Natural killer cell (primary cell): Measurements from ENCODE around the gene SMARCD3. TPM values are rescaled to one million over a fixed set of nuclear protein-coding genes. Genes with fewer than 3 reads are reported as not detected.

Source experiments
- ATAC-seq, 3 donors: fragments of 150-1000 bp in 2 of 3; fragments of 200-7000 bp in 1 of 3; cut with Tn5 transposase; 1 replicate in 1 of 3; 2 replicates in 2 of 3; pipeline ENCODE4 v1.10.0; 2021; ENCODE audit warnings: mild to moderate bottlenecking in 2 of 3, moderate library complexity in 2 of 3
- DNase-seq, 2 donors: peaks; one replicate each; pipeline versions ENCODE4 v3.0.0 to v3.0.0-alpha.2; 2013 to 2021; ENCODE audit warnings: mixed read lengths in 1 of 2
- H3K27ac ChIP-seq: one replicate; pipeline ENCODE4 v1.5.1; 2013; ENCODE audit warnings: mild to moderate bottlenecking, low read length
- H3K27me3 ChIP-seq: one replicate; pipeline ENCODE4 v1.6.1; 2013; ENCODE audit warnings: low read length; ENCODE audit not compliant: control insufficient read depth, insufficient read depth
- H3K36me3 ChIP-seq: one replicate; pipeline ENCODE4 v1.6.1; 2013; ENCODE audit warnings: low read length; ENCODE audit not compliant: control insufficient read depth, insufficient read depth
- H3K4me1 ChIP-seq: one replicate; pipeline ENCODE4 v1.6.1; 2013; ENCODE audit warnings: low read length; ENCODE audit not compliant: control insufficient read depth, insufficient read depth
- H3K4me3 ChIP-seq: one replicate; pipeline ENCODE4 v1.5.1; 2013; ENCODE audit warnings: low read length
- H3K9me3 ChIP-seq: one replicate; pipeline ENCODE4 v1.6.1; 2013; ENCODE audit warnings: low read length; ENCODE audit not compliant: control insufficient read depth, insufficient read depth
- H3K27ac Mint-ChIP-seq, 2 donors: one replicate each; pipeline ENCODE4 v1.8.0; 2022; ENCODE audit warnings: mild to moderate bottlenecking in 2 of 2, mixed read lengths in 2 of 2, moderate library complexity in 1 of 2
- H3K27me3 Mint-ChIP-seq, 2 donors: one replicate each; pipeline ENCODE4 v1.8.0; 2022; ENCODE audit warnings: low read depth in 2 of 2, mixed read lengths in 2 of 2
- H3K36me3 Mint-ChIP-seq: one replicate; pipeline ENCODE4 v1.8.0; 2022; ENCODE audit warnings: mixed read lengths
- H3K4me1 Mint-ChIP-seq, 2 donors: one replicate each; pipeline ENCODE4 v1.8.0; 2022; ENCODE audit warnings: mixed read lengths in 2 of 2
- H3K4me3 Mint-ChIP-seq: one replicate; pipeline ENCODE4 v1.8.0; 2022; ENCODE audit warnings: mild to moderate bottlenecking, moderate library complexity, mixed read lengths
- H3K9me3 Mint-ChIP-seq, 2 donors: one replicate each; pipeline ENCODE4 v1.8.0; 2022; ENCODE audit warnings: mixed read lengths in 2 of 2
- CTCF ChIP-seq: fragments of 200-600 bp; IDR thresholded peaks from one replicate; pipeline ENCODE4 v1.8.0; 2022; ENCODE audit warnings: antibody characterized with exemption
- WGBS: methylation state at CpG from one replicate; pipeline ENCODE4 v1.1.7; 2013; ENCODE audit warnings: missing lambda C conversion rate; ENCODE audit not compliant: insufficient coverage; 5-methylcytosine and 5-hydroxymethylcytosine counted together
- intact Hi-C: fragments of 100-400 bp; cut with micrococcal nuclease; formaldehyde crosslinking; loops from one replicate; pipeline ENCODE4 v1.14.2; 2022
- total RNA-seq, 4 donors: library from RNA; stranded (reverse); fragments of 120-200 nt in 1 of 4; gene quantifications; one replicate each; pipeline versions ENCODE4 v1.2.3 to v1.2.4, GENCODE V29; 2013 to 2022

Gene SMARCD3
- total RNA-seq, 3 donors from 2014 or later (not counting 1 experiment from before 2014, with no cell fraction given): 3.1 to 8.7 (median 6.5) TPM

GRCh38 chr7:151237244-151238189 lies 11.0 kb downstream of the SMARCD3 start:
- Histone ChIP-seq H3K4me1 (peaks cover 18% of the 10 kb centered on the region), H3K4me3 (no peak overlapping the region), H3K36me3 (peaks cover 27% of the 10 kb centered on the region), H3K9me3 (no peaks in the 10 kb centered on the region), H3K27me3 (no peaks in the 10 kb centered on the region), H3K27ac (no peak overlapping the region)
- H3K9me3 Mint-ChIP-seq: no peaks in the 10 kb centered on the region
- H3K27me3 Mint-ChIP-seq: no peaks in the 10 kb centered on the region
- 95% methylated on average over 44 of the region's 44 CpGs for WGBS
- H3K27ac Mint-ChIP-seq: no peak overlapping the region
- no peaks in the 10 kb centered on the region for H3K36me3 Mint-ChIP-seq
- ATAC-seq: no peak
- TF ChIP-seq CTCF: no peak
- no peak for DNase-seq
- intact Hi-C loops: no loop called here
- H3K4me3 Mint-ChIP-seq: no peak overlapping the region
- H3K4me1 Mint-ChIP-seq: peaks cover 28 to 29% of the 10 kb centered on the region in 2 donors

- no peaks in the 10 kb centered on the region for H3K9me3 Mint-ChIP-seq
- H3K27ac ChIP-seq: no peak overlapping the region
- intact Hi-C loops: no loop called here
- H3K4me1 Mint-ChIP-seq: peaks cover 37 to 38% of the 10 kb centered on the region in 2 donors
- no peaks in the 10 kb centered on the region for H3K36me3 Mint-ChIP-seq
- H3K9me3 ChIP-seq: no peaks in the 10 kb centered on the region
- H3K27me3 ChIP-seq: no peaks in the 10 kb centered on the region
- no peaks in the 10 kb centered on the region for H3K27me3 Mint-ChIP-seq
- H3K4me3 Mint-ChIP-seq: no peak overlapping the region
- no peak for ATAC-seq
- TF ChIP-seq CTCF: no peak
- no peak overlapping the region for H3K27ac Mint-ChIP-seq
- H3K36me3 ChIP-seq: peaks cover 27% of the 10 kb centered on the region
- DNase-seq: no peak
- peaks cover 26% of the 10 kb centered on the region for H3K4me1 ChIP-seq
- H3K4me3 ChIP-seq: no peak overlapping the region
- WGBS: 96% methylated on average over 13 of the region's 13 CpGs
Observed at GRCh38 chr7:151236406-151236805, 12.1 kb downstream of the SMARCD3 start.

- no peaks in the 10 kb centered on the region for H3K36me3 Mint-ChIP-seq
Observed at GRCh38 chr7:151235091-151235787, 13.3 kb downstream of the SMARCD3 start.

More at GRCh38 chr7:151235091-151235787, 13.3 kb downstream of the SMARCD3 start:
- no peak for TF ChIP-seq CTCF
- H3K27me3 ChIP-seq: no peaks in the 10 kb centered on the region
- H3K4me1 ChIP-seq: peaks cover 26% of the 10 kb centered on the region
- no peak overlapping the region for H3K4me3 ChIP-seq
- Mint-ChIP-seq H3K27me3 (no peaks in the 10 kb centered on the region), H3K4me3 (no peak overlapping the region), H3K9me3 (no peaks in the 10 kb centered on the region), H3K4me1 (peaks cover 37 to 38% of the 10 kb centered on the region in 2 donors), H3K27ac (peak overlapping the region in 1 of 2 donors; percentile 98)
- no peak for ATAC-seq
- peaks cover 27% of the 10 kb centered on the region for H3K36me3 ChIP-seq
- H3K27ac ChIP-seq: no peak overlapping the region
- no peaks in the 10 kb centered on the region for H3K9me3 ChIP-seq
- no peak for DNase-seq
- WGBS: 98% methylated on average over 28 of the region's 28 CpGs
- intact Hi-C loops: no loop called here
